GM13976 (cell line): ENCODE results near the gene RGPD4.
"Not testable (repeated sequence)": the region's sequence is repeated elsewhere in the genome, so short reads cannot be mapped to it uniquely, and the experiment has no call there.

ENCODE experiments used
- DNase-seq: peaks from one replicate; pipeline ENCODE4 v3.0.0; 2012; ENCODE audit warnings: low spot score
- in situ Hi-C: fragments of 300-500 bp; cut with MboI; formaldehyde crosslinking; loops from one replicate; pipeline ENCODE4 v1.12.0; 2022; ENCODE audit warnings: low sequenced_read_pairs, mixed read lengths, inconsistent platforms; ENCODE audit not compliant: unreplicated experiment
- TF ChIP-seq, protein P1 (sequence below): IDR thresholded peaks from 2 replicates; pipeline ENCODE4 v1.5.1; 2012; ENCODE audit warnings: borderline replicate concordance, mild to moderate bottlenecking; ENCODE audit not compliant: insufficient read depth; ENCODE audit errors: extremely low read depth, missing control alignments, control extremely low read depth

The RGPD4 gene

GRCh38 chr2:107826749-107827148 lies at the start of gene RGPD4:
RGPD4 (plus strand) TSS chr2:107826892; CDS start chr2:107827014, 122 bp downstream.
- in situ Hi-C loops, DNase-seq: not testable (repeated sequence)

- in situ Hi-C loops = no loop called here
- TF ChIP-seq, protein P1, sequence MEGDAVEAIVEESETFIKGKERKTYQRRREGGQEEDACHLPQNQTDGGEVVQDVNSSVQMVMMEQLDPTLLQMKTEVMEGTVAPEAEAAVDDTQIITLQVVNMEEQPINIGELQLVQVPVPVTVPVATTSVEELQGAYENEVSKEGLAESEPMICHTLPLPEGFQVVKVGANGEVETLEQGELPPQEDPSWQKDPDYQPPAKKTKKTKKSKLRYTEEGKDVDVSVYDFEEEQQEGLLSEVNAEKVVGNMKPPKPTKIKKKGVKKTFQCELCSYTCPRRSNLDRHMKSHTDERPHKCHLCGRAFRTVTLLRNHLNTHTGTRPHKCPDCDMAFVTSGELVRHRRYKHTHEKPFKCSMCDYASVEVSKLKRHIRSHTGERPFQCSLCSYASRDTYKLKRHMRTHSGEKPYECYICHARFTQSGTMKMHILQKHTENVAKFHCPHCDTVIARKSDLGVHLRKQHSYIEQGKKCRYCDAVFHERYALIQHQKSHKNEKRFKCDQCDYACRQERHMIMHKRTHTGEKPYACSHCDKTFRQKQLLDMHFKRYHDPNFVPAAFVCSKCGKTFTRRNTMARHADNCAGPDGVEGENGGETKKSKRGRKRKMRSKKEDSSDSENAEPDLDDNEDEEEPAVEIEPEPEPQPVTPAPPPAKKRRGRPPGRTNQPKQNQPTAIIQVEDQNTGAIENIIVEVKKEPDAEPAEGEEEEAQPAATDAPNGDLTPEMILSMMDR = no peak
- no peak for DNase-seq
Observed at GRCh38 chr2:107777974-107778373, 48.7 kb upstream of the RGPD4 start.

DNA sequence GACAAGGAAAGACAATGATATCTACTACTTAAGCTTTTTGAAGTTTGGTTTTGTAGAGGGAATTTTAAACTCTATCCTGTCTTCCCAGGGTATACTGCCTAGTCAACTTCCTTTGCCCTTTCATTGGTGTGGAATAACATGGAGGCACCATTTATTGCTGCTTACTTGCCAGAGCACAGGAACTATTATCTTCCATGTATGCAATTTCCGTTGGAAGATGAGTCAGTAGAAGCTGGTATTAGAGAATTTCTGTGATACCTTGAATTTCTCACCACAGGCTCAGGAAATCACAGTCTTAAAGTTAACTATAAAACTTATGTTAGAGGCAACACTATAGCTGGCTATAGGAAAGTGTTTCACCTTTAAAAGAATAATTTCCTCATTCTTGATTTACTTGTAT lies 40.9 kb upstream of the RGPD4 start:
- in situ Hi-C loops = no loop called here
- DNase-seq = no peak
- TF ChIP-seq, protein P1 = no peak

DNA sequence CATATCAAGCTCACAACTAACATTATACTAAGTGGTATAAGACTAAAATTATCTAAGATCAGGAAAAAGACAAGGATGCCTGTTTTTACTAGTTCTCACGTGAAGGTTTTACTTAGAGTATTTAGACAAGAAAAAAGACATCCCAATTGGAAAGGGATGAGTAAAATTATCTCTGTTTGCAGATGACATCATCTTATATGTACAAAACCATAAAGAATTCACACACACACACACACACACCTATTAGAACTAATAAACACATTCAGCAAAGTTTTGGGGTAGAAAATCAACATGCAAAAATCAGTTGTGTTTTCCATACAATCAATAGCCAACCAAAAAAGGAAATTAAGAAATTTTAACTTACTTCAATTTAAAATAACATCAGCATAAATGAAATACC lies 35.9 kb upstream of the RGPD4 start:
- DNase-seq = no peak
- TF ChIP-seq, protein P1 = no peak
- in situ Hi-C loops = no loop called here

- DNase-seq = no peak
- in situ Hi-C loops = no loop called here
- TF ChIP-seq, protein P1 = no peak
Observed at GRCh38 chr2:107801498-107801897, 25.2 kb upstream of the RGPD4 start.

GRCh38 chr2:107804608-107805498 lies 21.8 kb upstream of the RGPD4 start:
- no peak for DNase-seq
- TF ChIP-seq, protein P1 = no peak
- in situ Hi-C loops = no loop called here

- in situ Hi-C loops = no loop called here
- DNase-seq = no peak
- TF ChIP-seq, protein P1 = no peak
Observed at GRCh38 chr2:107806901-107807300, 19.8 kb upstream of the RGPD4 start.
